GM12874 (cell line): Measurements from ENCODE around the gene COPE.

Experiments
- TF ChIP-seq, protein P1 (sequence below): IDR thresholded peaks from 2 replicates; pipeline ENCODE4 v1.5.1; 2011; ENCODE audit warnings: low read depth, mild to moderate bottlenecking, control low read depth, low read length, moderate library complexity; ENCODE audit not compliant: insufficient read depth

COPE gene

DNA sequence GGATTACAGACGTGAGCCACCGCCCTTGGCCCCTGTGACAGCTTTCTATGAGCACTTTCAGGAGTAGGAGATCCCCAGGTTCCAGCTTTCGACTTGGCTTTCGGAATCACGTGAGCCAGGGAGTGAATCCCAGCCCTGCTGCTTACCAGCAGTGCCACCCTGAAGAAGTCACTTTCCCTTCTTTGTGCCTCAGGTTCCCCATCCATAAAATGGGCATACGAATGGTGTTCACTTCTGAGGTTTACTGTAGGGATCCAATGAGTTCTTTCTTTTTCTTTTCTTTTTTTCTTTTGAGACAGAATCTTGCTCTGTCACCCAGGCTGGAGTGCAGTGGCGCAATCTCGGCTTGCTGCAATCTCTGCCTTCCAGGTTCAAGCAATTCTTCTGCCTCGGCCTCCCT, 26.1 kb upstream of the COPE start:
- TF ChIP-seq, protein P1, sequence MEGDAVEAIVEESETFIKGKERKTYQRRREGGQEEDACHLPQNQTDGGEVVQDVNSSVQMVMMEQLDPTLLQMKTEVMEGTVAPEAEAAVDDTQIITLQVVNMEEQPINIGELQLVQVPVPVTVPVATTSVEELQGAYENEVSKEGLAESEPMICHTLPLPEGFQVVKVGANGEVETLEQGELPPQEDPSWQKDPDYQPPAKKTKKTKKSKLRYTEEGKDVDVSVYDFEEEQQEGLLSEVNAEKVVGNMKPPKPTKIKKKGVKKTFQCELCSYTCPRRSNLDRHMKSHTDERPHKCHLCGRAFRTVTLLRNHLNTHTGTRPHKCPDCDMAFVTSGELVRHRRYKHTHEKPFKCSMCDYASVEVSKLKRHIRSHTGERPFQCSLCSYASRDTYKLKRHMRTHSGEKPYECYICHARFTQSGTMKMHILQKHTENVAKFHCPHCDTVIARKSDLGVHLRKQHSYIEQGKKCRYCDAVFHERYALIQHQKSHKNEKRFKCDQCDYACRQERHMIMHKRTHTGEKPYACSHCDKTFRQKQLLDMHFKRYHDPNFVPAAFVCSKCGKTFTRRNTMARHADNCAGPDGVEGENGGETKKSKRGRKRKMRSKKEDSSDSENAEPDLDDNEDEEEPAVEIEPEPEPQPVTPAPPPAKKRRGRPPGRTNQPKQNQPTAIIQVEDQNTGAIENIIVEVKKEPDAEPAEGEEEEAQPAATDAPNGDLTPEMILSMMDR = no peak

DNA sequence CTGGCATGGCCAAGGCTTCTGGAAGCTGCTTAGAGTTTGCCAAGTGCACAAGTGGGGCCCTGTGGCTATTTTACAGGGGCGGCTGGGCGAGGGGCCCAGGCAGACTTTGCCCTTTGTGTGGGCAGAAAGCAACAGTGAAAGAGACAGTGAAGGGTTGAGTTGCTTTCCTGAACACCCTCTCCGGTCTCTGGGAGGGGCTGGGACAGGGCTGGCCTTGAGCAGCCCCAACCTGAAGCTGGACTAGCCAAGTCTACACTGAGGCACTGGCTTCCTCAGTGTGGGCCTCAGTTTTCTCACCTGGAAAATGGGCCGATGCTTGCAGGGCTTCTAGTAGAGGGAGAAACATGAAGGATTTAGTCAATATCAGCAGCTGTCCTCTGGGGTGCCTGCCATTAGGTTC, 24.3 kb upstream of the COPE start:
- TF ChIP-seq, protein P1 = no peak

DNA sequence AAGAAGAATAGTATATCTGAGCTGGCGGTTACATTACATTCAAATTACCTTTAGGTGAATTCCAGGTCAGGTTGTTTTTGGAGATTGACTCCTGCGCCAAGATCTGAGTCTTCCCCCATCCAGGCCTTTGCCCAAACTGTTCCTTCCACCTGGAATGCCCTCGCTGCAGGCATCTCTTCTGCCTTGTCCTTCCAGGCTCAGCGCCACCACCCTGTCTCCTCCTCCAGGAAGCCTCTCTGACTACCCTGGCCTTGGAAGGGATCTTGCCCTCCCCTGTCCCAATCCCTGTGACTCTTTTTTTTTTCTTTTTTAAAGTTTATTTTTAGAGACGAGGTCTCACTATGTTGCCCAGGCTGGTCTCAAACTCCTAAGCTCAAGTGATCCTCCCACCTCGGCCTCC, 23.5 kb upstream of the COPE start:
- TF ChIP-seq, protein P1 = no peak

DNA sequence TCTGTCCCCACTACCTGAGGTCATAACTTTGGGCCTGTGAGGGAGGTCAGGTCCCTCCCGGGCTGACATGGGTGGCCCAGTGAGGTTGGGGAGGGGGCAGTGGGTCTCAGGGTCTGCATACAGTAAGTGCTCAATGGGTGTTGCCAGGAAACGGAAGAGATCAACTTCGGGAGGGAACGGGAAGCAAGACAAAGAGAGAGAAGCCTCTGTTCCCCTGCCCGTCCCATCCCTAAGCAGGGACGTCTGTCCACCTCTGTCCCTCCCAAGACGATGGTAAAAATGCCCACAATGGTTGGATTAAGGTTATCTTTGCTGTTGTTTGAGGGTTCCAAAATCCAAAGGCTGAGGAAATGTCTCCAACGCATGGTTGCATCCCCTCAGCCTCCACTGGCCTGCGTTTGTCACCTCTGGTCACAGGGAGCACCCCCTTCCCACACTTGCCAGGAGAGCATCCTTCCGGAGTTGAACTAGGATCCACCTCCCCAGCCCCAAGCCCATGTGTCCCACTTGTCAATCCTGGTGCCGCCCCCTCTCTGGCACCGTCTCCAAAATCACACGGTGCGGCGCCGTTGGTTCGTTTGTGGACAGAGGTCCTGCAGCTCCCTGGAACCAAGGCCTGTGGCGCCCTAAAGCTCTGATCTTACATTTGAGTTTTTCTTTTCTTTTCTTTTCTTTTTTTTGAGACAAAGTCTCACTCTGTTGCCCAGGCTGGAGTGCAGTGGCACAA, 22.6 kb upstream of the COPE start:
- TF ChIP-seq, protein P1 = no peak

DNA sequence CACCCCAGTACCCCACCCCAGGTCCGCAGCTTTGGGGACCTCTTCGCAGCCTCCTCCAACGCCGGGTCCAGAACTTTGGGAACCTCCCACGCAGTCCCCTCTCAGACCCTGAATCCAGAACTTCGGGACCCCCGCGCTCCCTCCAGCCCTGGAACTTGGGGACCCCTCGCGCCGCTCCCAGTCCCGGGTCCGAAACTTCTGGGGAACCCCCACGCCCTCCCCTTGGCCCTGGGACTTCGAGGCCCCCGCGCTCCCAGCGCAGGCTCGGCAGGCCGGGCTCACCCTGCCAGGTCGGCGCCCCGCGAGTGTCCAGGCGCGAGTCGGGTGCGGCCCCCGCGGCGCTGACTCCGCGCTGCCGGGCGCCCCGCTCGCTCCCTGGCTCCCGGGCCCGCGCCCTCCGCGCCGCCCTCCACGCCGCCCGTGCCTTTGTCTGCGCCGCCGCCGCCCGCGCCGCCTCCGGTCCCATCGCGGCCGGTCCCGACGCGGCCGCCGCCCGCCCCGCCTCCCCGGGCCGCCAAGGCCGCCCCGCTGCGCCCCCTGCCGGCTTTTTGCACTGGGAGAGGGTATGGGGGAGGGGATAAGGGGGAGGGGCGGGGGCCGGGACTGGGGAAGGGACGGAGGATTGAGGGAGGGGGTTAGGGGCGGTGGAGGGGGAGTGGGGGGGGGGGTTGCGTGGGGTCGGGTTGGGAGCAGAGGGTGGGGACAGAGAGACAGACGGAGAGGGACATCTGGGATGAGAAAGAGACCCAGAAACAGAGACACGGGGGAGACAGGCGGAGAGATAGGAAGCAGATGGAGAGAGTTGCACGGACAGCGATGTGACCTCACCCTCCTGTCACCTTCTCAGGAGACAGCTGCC, 21.8 kb upstream of the COPE start, which contains the start of gene HOMER3:
TSS of gene HOMER3 (minus strand) at position 449 of the 859 bp plus-strand sequence. CDS start 2,235 bp downstream, outside the sequence.
- TF ChIP-seq, protein P1 = 0 out of 2 replicates have a peak, but pooled peaks have one; percentile 32

DNA sequence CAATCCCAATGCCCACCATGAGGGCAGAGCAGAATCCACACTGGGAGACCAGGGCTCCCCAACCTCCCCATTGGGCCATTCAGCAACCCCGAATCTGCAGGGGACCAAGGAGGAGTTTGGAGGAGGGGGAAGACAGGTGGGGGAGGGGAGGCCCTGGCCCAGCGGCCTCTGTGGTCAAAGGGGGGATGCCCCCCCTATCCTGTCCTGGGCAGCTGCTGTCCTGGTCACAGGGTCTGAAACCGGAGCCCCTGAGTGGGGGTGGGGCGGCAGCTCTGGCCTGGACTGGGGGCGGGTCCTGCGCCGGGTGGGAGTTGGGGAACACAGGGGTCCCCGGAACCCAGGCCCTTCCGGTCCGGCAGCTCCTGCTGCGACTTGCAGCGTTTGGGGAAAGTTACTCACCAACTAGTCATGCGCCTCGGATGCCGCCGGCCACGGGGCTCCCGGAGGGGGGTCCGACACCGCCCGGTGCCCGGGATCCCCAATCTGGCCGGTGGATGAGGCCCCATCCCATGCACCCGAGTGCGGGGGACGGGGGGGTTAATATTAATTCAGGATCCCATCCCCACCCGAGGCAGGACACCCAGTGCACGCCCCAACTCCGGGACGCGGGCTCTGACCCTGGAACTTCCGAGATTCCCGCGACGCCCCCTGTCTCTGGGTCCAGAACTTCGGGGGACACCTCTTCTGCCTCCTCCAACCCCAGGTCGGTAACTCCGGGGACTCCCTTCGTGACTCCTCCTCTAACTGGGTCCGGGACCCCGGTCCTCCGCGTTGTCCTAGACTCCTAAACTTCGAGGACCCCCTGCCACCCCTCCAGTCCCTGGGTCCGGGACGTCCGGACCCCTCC, 21.0 kb upstream of the COPE start:
- TF ChIP-seq, protein P1 = no peak

DNA sequence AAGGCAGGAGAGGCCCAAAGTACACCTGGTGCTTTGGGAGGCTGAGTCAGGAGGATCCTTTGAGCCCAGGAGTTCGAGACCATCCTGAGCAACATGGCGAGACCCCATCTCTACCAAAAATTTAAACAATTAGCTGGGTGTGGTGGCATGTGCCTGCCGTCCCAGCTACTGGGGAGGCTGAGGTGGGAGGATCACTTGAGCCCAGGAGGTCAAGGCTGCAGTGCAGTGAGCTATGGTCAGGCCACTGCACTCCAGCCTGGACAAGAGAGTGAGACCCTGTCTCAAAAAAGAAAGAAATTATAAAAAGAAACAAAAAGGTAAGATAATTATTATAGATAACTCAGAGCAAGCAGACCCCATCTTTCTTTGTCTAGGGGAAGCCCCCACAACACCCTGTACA, 20.0 kb upstream of the COPE start:
- TF ChIP-seq, protein P1 = no peak
